GM18511 (cell line): Measurements from ENCODE around the gene PTPRM.
"Not testable (repeated sequence)": the region's sequence is repeated elsewhere in the genome, so short reads cannot be mapped to it uniquely, and the experiment has no call there.

Experiments used
- ATAC-seq: cut with Tn5 transposase; IDR thresholded peaks from one replicate; pipeline ENCODE4 v1.9.1; 2021; ENCODE audit warnings: mild to moderate bottlenecking, moderate library complexity; ENCODE audit not compliant: unreplicated experiment

PTPRM gene

GRCh38 chr18:7721532-7721931 is 154.4 kb downstream of the PTPRM start:
- ATAC-seq = no peak

- no peak for ATAC-seq
These were observed 155.8 kb downstream of the PTPRM start for GRCh38 chr18:7722955-7723354.

GRCh38 chr18:7723558-7723957 is 156.4 kb downstream of the PTPRM start:
- no peak for ATAC-seq

GRCh38 chr18:7725473-7725872 is 158.4 kb downstream of the PTPRM start:
- no peak for ATAC-seq

- no peak for ATAC-seq
These were observed 158.8 kb downstream of the PTPRM start for GRCh38 chr18:7725897-7726296.

GRCh38 chr18:7726522-7726921 is 159.4 kb downstream of the PTPRM start:
- no peak for ATAC-seq

GRCh38 chr18:7727361-7728076 is 160.4 kb downstream of the PTPRM start:
- no peak for ATAC-seq

GRCh38 chr18:7728297-7728696 is 161.2 kb downstream of the PTPRM start:
- no peak for ATAC-seq

GRCh38 chr18:7729868-7730267 is 162.8 kb downstream of the PTPRM start:
- ATAC-seq = no peak

GRCh38 chr18:7730682-7731081 is 163.6 kb downstream of the PTPRM start:
- ATAC-seq = no peak

GRCh38 chr18:7733642-7734041 is 166.5 kb downstream of the PTPRM start:
- no peak for ATAC-seq

GRCh38 chr18:7735196-7735595 is 168.1 kb downstream of the PTPRM start:
- ATAC-seq = no peak

- ATAC-seq = no peak
These were observed 168.6 kb downstream of the PTPRM start for GRCh38 chr18:7735626-7736175.

GRCh38 chr18:7736526-7736925 is 169.4 kb downstream of the PTPRM start:
- not testable (repeated sequence) for ATAC-seq

- ATAC-seq = no peak
These were observed 170.4 kb downstream of the PTPRM start for GRCh38 chr18:7737550-7737949.

- no peak for ATAC-seq
These were observed 173.7 kb downstream of the PTPRM start for GRCh38 chr18:7740821-7741220.

GRCh38 chr18:7741640-7742039 is 174.5 kb downstream of the PTPRM start:
- no peak for ATAC-seq

- ATAC-seq = no peak
These were observed 175.1 kb downstream of the PTPRM start for GRCh38 chr18:7742224-7742623.

GRCh38 chr18:7743256-7743655 is 176.1 kb downstream of the PTPRM start:
- no peak for ATAC-seq

GRCh38 chr18:7746106-7746505 is 179.0 kb downstream of the PTPRM start:
- ATAC-seq = no peak

GRCh38 chr18:7748251-7749007 is 181.3 kb downstream of the PTPRM start:
- ATAC-seq = no peak

- ATAC-seq = no peak
These were observed 181.9 kb downstream of the PTPRM start for GRCh38 chr18:7749008-7749405.
